ENCODE measurements around the gene MAPK8IP1.
"Not testable (repeated sequence)": the region's sequence is repeated elsewhere in the genome, so short reads cannot be mapped to it uniquely, and the experiment has no call there.

Gene MAPK8IP1

GRCh38 chr11:45885274-45885920 lies at the start of gene MAPK8IP1:
TSS of gene MAPK8IP1 (plus strand) at chr11:45885651. CDS start at chr11:45885821, 170 bp downstream.
- peak; percentile 56 for DNase-seq
- H3K4me3 Mint-ChIP-seq: peak within 1 kb of the TSS; percentile 62
- H3K4me1 Mint-ChIP-seq: peaks cover 7% of the 10 kb centered on the region
- peak; percentile 67 for ATAC-seq
- H3K36me3 Mint-ChIP-seq (ENCODE audit: low read depth): peaks cover 2% of the 10 kb centered on the region
- H3K9me3 Mint-ChIP-seq: no peaks in the 10 kb centered on the region
- H3K27me3 Mint-ChIP-seq: peaks cover 6% of the 10 kb centered on the region
- H3K27ac Mint-ChIP-seq: no peak within 1 kb of the TSS

- H3K9me3 Mint-ChIP-seq: no peaks in the 10 kb centered on the region
- H3K36me3 Mint-ChIP-seq (ENCODE audit: low read depth): no peaks in the 10 kb centered on the region
- no peak overlapping the region for H3K4me3 Mint-ChIP-seq
- no peak overlapping the region for H3K27ac Mint-ChIP-seq
- ATAC-seq: no peak
- DNase-seq: no peak
- H3K4me1 Mint-ChIP-seq: peaks cover 15% of the 10 kb centered on the region
- H3K27me3 Mint-ChIP-seq: no peaks in the 10 kb centered on the region
Measured at GRCh38 chr11:45839204-45839603, 46.2 kb upstream of the MAPK8IP1 start.

GRCh38 chr11:45840251-45840650 lies 45.2 kb upstream of the MAPK8IP1 start:
- H3K27ac Mint-ChIP-seq; H3K9me3 Mint-ChIP-seq; H3K27me3 Mint-ChIP-seq; H3K36me3 Mint-ChIP-seq (ENCODE audit: low read depth); H3K4me3 Mint-ChIP-seq; DNase-seq; ATAC-seq: not testable (repeated sequence)
- peaks cover 11% of the 10 kb centered on the region for H3K4me1 Mint-ChIP-seq

- Mint-ChIP-seq H3K27ac (no peak overlapping the region), H3K4me1 (peaks cover 22% of the 10 kb centered on the region), H3K36me3 (ENCODE audit: low read depth) (no peaks in the 10 kb centered on the region), H3K27me3 (no peaks in the 10 kb centered on the region), H3K4me3 (peak overlapping the region; percentile 39), H3K9me3 (no peaks in the 10 kb centered on the region)
- DNase-seq: peak; percentile 89
- peak; percentile 34 for ATAC-seq
Measured at GRCh38 chr11:45843158-45843924, 42.1 kb upstream of the MAPK8IP1 start.

- Mint-ChIP-seq H3K27ac (no peak overlapping the region), H3K36me3 (ENCODE audit: low read depth) (no peaks in the 10 kb centered on the region), H3K4me3 (no peak overlapping the region), H3K27me3 (no peaks in the 10 kb centered on the region), H3K9me3 (no peaks in the 10 kb centered on the region), H3K4me1 (peaks cover 35% of the 10 kb centered on the region)
- ATAC-seq (no peak), DNase-seq (no peak)
Measured at GRCh38 chr11:45844822-45845578, 40.5 kb upstream of the MAPK8IP1 start.

GRCh38 chr11:45846174-45846675 lies 39.2 kb upstream of the MAPK8IP1 start:
- ATAC-seq (no peak), DNase-seq (no peak)
- H3K27me3 Mint-ChIP-seq: no peaks in the 10 kb centered on the region
- peak overlapping the region; percentile 82 for H3K4me3 Mint-ChIP-seq
- no peak overlapping the region for H3K27ac Mint-ChIP-seq
- no peaks in the 10 kb centered on the region for H3K9me3 Mint-ChIP-seq
- peaks cover 42% of the 10 kb centered on the region for H3K4me1 Mint-ChIP-seq
- no peaks in the 10 kb centered on the region for H3K36me3 Mint-ChIP-seq (ENCODE audit: low read depth)

- DNase-seq (peak; percentile 100), ATAC-seq (peak; percentile 94)
- Mint-ChIP-seq H3K36me3 (ENCODE audit: low read depth) (no peaks in the 10 kb centered on the region), H3K4me1 (peaks cover 45% of the 10 kb centered on the region), H3K27ac (peak within 1 kb of the TSS; percentile 65), H3K27me3 (no peaks in the 10 kb centered on the region), H3K9me3 (no peaks in the 10 kb centered on the region), H3K4me3 (peak within 1 kb of the TSS; percentile 82)
Measured at GRCh38 chr11:45846974-45847910, 38.2 kb upstream of the MAPK8IP1 start, which contains the start of gene CRY2. TSS of gene CRY2 (plus strand) at chr11:45847475. CDS start at chr11:45847491, 16 bp downstream.

GRCh38 chr11:45847911-45848316 lies 37.5 kb upstream of the MAPK8IP1 start:
- peak overlapping the region; percentile 82 for H3K4me3 Mint-ChIP-seq
- H3K36me3 Mint-ChIP-seq (ENCODE audit: low read depth): no peaks in the 10 kb centered on the region
- DNase-seq (peak; percentile 43), ATAC-seq (peak; percentile 33)
- peaks cover 49% of the 10 kb centered on the region for H3K4me1 Mint-ChIP-seq
- no peaks in the 10 kb centered on the region for H3K27me3 Mint-ChIP-seq
- H3K27ac Mint-ChIP-seq: peak overlapping the region; percentile 37
- H3K9me3 Mint-ChIP-seq: no peaks in the 10 kb centered on the region

GRCh38 chr11:45848654-45849081 lies 36.8 kb upstream of the MAPK8IP1 start:
- peaks cover 41% of the 10 kb centered on the region for H3K4me1 Mint-ChIP-seq
- no peak for DNase-seq
- no peaks in the 10 kb centered on the region for H3K27me3 Mint-ChIP-seq

GRCh38 chr11:45850446-45850845 lies 35.0 kb upstream of the MAPK8IP1 start:
- Mint-ChIP-seq H3K9me3 (no peaks in the 10 kb centered on the region), H3K27ac (no peak overlapping the region), H3K4me1 (peaks cover 40% of the 10 kb centered on the region), H3K36me3 (ENCODE audit: low read depth) (no peaks in the 10 kb centered on the region), H3K27me3 (no peaks in the 10 kb centered on the region), H3K4me3 (no peak overlapping the region)
- DNase-seq: no peak
- ATAC-seq: no peak

More at GRCh38 chr11:45848654-45849081, 36.8 kb upstream of the MAPK8IP1 start:
- Mint-ChIP-seq H3K36me3 (ENCODE audit: low read depth) (no peaks in the 10 kb centered on the region), H3K27ac (no peak overlapping the region), H3K4me3 (peak overlapping the region; percentile 82), H3K9me3 (no peaks in the 10 kb centered on the region)
- no peak for ATAC-seq

GRCh38 chr11:45851228-45851627 lies 34.2 kb upstream of the MAPK8IP1 start:
- Mint-ChIP-seq H3K27me3 (no peaks in the 10 kb centered on the region), H3K4me3 (no peak overlapping the region), H3K36me3 (ENCODE audit: low read depth) (no peaks in the 10 kb centered on the region), H3K9me3 (no peaks in the 10 kb centered on the region), H3K4me1 (peaks cover 38% of the 10 kb centered on the region), H3K27ac (no peak overlapping the region)
- no peak for DNase-seq
- no peak for ATAC-seq

- Mint-ChIP-seq H3K4me1 (peaks cover 29% of the 10 kb centered on the region), H3K9me3 (no peaks in the 10 kb centered on the region), H3K36me3 (ENCODE audit: low read depth) (peaks cover 4% of the 10 kb centered on the region), H3K4me3 (no peak overlapping the region), H3K27me3 (no peaks in the 10 kb centered on the region), H3K27ac (no peak overlapping the region)
- ATAC-seq (no peak), DNase-seq (no peak)
Measured at GRCh38 chr11:45852018-45852711, 33.3 kb upstream of the MAPK8IP1 start.

GRCh38 chr11:45852712-45853101 lies 32.7 kb upstream of the MAPK8IP1 start:
- no peaks in the 10 kb centered on the region for H3K27me3 Mint-ChIP-seq
- H3K4me1 Mint-ChIP-seq: peaks cover 29% of the 10 kb centered on the region
- DNase-seq: no peak
- H3K36me3 Mint-ChIP-seq (ENCODE audit: low read depth): peaks cover 7% of the 10 kb centered on the region
- no peak overlapping the region for H3K4me3 Mint-ChIP-seq
- H3K27ac Mint-ChIP-seq: no peak overlapping the region
- H3K9me3 Mint-ChIP-seq: no peaks in the 10 kb centered on the region
- ATAC-seq: no peak
